Activated gamma-delta T cell treated with Interleukin-2 at 50 U/mL for 16 hours (primary cell): ENCODE measurements around the gene INPP5A.
"Not testable (repeated sequence)": the region's sequence is repeated elsewhere in the genome, so short reads cannot be mapped to it uniquely, and the experiment has no call there.

Experiments
- DNase-seq: peaks from one replicate; pipeline ENCODE4 v3.0.0-alpha.2; 2020

INPP5A gene

GRCh38 chr10:132752378-132752777 lies 214.8 kb downstream of the INPP5A start:
- DNase-seq, result no peak

GRCh38 chr10:132752961-132753360 lies 215.4 kb downstream of the INPP5A start:
- no peak for DNase-seq

GRCh38 chr10:132753596-132753995 lies 216.0 kb downstream of the INPP5A start:
- DNase-seq, result no peak

DNA sequence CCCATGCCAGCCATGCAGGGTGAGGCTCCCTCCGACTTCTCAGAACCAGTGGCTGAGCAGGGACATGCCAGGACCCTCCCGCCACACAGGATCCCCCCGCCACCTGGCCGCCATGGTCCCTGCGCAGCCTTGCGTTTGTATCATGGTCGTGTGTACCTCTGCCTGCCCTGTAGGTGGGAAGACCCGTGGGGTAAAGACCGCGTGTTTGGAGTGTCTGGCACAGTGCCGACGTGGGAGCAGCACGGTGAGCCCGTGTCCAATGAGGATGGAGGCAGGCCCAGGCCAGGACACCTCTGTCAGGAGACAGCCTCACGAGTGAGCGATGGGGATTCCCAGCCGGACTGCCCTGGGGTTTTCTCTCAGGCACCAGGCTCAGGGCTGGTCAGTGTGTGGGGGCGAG lies 216.5 kb downstream of the INPP5A start:
- no peak for DNase-seq

GRCh38 chr10:132755166-132755711 lies 217.7 kb downstream of the INPP5A start:
- DNase-seq, result no peak

DNA sequence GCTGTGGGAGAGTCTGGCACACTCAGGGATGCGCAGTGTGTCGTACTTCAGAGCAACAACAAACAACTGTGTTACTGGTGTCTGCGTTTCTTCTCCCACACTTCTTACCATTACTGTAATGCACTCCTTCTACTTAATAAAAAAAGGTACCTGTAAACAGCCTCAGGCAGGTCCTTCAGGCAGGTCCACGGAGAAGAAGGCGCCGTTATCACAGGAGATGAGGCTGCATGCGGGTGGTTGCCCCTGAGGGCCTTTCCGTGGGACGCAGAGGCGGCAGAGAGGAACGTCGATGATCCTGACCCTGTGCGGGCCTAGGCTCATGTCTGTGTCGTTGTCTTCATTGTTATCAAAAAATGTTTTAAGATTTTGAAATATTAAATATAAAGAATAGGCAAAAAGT lies 219.0 kb downstream of the INPP5A start:
- DNase-seq, result no peak

- no peak for DNase-seq
Observed at GRCh38 chr10:132757171-132757570, 219.6 kb downstream of the INPP5A start.

- DNase-seq, result no peak
Observed at GRCh38 chr10:132758865-132759264, 221.3 kb downstream of the INPP5A start.

DNA sequence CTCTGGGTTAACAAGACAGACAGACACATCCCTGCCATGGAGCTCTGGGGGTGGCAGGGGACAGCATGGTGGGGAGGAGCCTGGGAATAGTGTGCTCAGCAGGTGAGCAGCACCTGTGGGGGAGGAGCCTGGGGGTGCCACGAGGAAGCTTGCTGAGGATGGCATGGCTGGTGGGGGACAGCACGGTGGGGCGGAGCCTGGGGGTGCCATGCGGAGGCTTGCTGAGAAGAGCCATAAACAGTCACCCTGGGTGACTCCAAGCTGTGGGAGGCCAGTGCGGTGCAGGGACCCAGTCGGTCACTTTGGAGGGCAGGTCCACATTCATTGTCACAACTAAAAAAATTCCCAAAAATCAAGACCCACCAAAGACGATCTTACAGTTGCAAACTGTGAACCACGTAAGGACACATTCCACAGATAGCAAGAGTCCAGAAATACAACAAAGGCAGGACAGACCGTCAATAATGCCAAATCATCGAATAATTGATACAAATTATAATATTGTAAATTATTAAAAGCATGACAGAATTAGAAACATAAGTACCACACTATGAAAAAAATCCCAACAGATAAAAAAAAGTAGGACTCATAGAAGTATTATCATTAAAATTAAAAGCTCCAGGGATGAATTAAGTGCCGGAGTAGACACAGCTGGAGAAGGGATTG lies 223.9 kb downstream of the INPP5A start:
- no peak for DNase-seq

DNA sequence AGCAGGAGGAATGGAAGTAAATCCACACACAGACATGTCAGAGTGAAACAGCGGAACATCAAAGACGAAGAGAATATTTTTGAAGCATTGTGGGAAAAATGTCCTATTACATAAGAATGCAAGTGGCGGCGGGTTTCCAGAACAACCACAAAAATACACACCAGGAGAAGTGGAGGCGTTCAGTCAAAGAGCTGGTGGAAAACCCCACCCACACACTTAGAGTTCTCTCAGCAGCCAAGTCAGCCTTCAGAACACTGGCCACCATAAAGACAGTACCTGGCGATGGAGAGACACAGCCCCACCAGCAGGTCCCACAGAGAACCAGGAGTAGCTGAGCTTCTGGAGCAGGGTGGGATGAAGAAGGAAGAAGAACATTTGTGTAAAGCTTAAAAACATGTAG lies 224.7 kb downstream of the INPP5A start:
- no peak for DNase-seq

GRCh38 chr10:132763545-132763944 lies 226.0 kb downstream of the INPP5A start:
- DNase-seq, result no peak

- no peak for DNase-seq
Observed at GRCh38 chr10:132764108-132764507, 226.5 kb downstream of the INPP5A start.

DNA sequence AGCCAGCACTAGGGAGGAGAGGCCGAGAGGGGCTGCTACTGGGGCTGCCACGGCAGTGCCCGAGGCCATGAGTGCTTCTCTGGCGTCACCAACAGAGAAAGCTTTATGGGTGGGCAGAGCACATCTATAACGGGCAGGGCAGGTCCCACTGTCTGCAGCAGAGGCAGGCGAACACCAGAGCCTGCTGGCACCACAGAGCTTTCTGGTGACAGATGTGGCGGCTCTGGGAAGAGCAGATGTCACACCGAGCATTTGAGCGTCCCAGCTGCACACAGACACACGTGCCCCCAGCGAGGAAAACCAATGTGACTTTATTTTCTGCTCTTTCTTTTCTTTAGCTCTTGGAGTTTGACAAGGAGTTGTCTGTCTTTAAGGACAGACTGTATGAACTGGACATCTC lies 227.8 kb downstream of the INPP5A start:
- DNase-seq, result no peak

GRCh38 chr10:132766291-132766690 lies 228.7 kb downstream of the INPP5A start:
- no peak for DNase-seq

DNA sequence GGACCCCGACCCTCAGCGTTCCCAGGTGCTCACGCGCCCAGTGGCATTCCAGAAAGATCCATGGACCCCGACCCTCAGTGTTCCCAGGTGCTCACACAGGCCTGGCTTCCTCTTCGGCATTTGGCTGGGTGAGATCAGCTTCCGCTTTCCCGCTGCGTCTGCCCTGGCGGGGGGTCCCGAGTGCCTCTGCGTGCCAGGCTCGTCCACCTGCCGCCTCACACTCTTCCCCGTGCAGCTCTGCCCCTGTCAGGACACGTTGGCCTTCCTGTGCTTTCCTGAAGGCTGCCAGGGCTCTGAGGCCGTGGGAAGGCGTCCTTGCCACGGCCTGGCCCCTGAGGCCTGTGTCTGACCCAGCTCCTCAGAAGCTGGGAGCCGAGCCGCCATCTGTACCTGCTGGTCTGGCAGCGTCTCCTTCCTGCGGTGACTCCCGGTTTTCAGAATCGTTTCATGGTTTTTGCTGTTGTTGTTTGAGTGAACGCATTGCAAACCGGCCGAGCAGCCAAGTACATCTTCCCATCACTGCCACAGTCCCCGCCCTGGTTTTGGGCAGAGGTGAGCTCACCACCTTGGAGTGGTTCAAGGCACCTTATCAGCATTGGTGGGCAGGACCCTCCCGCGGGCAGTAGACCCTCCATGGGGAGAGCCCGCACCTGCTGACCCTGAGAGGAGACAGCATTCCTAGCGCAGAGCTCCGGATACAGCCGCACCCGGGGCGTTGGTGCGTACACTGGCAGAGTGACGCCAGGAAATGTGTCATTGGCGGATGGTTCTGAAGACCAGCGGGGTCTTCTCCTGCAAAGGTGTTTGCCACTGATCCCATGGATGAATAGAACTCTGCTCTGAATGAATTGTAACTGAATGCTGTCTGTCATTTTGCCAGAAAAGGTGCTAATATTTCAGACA lies 231.0 kb downstream of the INPP5A start:
- no peak for DNase-seq

DNA sequence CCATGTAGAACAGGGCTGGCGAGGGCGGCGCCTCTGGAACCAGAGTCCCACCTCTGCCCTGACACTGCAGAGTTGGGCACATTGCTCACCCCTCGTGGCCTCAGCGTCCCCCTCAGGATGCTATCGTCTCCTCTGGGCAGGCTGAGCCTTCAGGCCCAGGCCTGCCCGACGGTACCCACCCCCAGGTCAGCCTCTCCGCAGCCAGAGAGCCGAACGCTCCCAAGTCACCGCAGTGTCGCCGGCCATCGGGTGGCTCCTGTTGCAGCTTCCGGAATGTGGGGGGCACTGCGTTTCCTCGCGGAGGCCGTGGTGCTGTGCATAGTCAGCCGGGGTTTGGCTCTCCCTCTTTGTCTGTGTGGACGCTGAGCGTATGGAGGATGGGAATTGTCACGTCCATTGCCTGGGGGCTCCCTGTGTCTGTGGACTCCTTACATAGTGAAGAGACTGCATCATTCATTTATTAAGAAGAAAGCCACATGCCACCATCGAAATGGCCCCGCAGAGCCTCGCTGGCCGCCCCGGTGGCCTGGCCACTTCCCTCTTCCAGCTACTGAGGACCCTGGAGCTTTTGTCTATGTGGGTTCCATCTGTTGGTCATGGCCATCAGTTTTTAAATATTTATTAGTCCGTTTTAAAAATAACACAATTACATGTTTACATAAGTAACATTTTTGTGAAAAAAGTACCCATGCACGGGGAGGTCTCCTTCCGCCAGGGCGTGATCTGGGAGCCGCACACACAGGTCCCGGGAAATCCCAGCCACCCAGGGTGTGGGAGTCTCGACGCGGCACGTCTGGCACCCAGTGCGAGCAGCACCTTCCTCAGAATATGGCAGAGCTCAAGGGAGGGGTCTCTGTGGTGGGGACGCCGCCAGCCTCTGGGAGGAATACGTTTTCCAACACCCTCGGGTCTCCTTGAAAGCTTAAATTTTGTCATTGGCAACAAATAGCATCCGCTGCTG lies 232.8 kb downstream of the INPP5A start:
- DNase-seq, result no peak

GRCh38 chr10:132772816-132773215 lies 235.2 kb downstream of the INPP5A start:
- not testable (repeated sequence) for DNase-seq

- DNase-seq, result no peak
Observed at GRCh38 chr10:132774181-132774901, 236.8 kb downstream of the INPP5A start.

- DNase-seq, result no peak
Observed at GRCh38 chr10:132774902-132775863, 237.6 kb downstream of the INPP5A start.

- no peak for DNase-seq
Observed at GRCh38 chr10:132776186-132776585, 238.6 kb downstream of the INPP5A start.

DNA sequence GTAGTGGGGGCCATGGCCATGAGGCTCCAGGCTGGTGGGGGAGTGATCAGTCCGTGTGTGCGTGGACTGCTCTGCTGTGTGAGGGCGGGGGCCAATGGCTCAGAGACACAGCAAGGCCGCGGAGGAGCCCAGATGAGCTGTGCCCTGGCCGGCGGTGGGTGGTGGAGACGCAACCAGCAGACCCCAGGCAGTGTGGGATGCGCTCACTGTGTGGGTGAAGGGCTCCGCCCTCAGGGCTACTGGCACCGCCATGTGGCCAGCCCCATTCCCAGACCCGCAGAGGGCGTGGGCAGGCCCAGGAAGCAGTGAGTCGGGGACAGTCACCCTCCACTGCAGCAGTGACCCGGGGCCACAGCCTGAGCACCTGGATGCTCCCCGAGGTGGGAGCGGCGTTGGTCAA lies 239.2 kb downstream of the INPP5A start:
- no peak for DNase-seq
